ENCODE measurements around the gene IL16. TPM values are rescaled to one million over a fixed set of nuclear protein-coding genes. Genes with fewer than 3 reads are reported as not detected.

IL16 gene
- total RNA-seq, 3 donors from 2014 or later: 11.1 to 40.5 (median 20.3) TPM

DNA sequence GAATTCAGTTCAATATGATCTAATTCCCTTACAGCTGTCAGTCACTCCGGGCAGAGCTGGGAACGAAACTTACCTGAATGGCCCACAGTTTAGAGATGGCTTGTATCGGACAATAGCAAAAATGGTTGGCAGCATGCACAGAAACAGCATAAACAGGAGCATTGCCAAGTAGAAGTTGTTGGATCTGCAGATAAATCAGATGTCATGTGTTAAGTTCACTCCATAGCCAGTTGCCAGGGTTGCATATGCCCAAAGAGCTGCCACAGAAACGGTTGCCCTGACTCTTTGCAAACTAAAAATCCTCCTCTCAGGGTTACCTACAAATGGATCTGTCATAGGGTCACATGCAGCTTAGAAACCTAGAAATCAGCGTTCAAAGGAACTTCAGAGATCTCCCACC, 142.6 kb downstream of the IL16 start:
- no peaks in the 10 kb centered on the region for H3K36me3 ChIP-seq
- H3K9me3 ChIP-seq: no peaks in the 10 kb centered on the region
- DNase-seq (ENCODE audit: low spot score in 2 of 2): no peak
- H3K4me3 ChIP-seq: no peak overlapping the region
- intact Hi-C loops (cut with DNase I; ENCODE audit: low total_unique reads): no loop called here
- H3K27ac ChIP-seq: peak overlapping the region; percentile 66 to 76
- no peaks in the 10 kb centered on the region for H3K27me3 ChIP-seq
- TF ChIP-seq POLR2AphosphoS5 (IDR thresholded peaks at IDR 0.05) (no peak), POLR2A (IDR thresholded peaks at IDR 0.05) (no peak)
- TF ChIP-seq, protein P1, sequence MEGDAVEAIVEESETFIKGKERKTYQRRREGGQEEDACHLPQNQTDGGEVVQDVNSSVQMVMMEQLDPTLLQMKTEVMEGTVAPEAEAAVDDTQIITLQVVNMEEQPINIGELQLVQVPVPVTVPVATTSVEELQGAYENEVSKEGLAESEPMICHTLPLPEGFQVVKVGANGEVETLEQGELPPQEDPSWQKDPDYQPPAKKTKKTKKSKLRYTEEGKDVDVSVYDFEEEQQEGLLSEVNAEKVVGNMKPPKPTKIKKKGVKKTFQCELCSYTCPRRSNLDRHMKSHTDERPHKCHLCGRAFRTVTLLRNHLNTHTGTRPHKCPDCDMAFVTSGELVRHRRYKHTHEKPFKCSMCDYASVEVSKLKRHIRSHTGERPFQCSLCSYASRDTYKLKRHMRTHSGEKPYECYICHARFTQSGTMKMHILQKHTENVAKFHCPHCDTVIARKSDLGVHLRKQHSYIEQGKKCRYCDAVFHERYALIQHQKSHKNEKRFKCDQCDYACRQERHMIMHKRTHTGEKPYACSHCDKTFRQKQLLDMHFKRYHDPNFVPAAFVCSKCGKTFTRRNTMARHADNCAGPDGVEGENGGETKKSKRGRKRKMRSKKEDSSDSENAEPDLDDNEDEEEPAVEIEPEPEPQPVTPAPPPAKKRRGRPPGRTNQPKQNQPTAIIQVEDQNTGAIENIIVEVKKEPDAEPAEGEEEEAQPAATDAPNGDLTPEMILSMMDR (IDR thresholded peaks at IDR 0.05): no peak
- peaks cover 0 to 15% of the 10 kb centered on the region in 2 donors for H3K4me1 ChIP-seq

DNA sequence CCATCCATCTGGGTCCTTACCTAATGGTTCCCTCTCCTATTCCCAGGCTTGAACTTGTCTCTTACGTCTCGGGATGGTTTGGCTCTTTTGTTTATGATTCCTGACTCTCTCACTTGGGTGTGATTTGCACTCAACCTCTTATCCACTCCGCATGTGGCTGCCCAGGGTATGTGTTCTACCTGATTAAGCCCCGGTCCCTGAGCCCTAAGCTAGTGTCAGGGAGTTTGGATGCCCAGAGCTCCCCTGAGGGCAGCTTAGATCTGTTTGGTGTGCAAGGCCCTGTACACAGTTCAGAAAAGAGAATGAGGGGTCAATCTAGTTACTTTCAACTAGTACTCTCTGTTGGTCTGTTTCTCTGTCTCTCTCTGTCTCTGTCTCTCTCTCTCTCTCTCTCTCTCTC, 143.2 kb downstream of the IL16 start:
- peaks cover 0 to 15% of the 10 kb centered on the region in 2 donors for H3K4me1 ChIP-seq
- no peak for DNase-seq (ENCODE audit: low spot score in 2 of 2)
- H3K27ac ChIP-seq: peak overlapping the region in 1 of 2 donors; percentile 76
- no peaks in the 10 kb centered on the region for H3K27me3 ChIP-seq
- no peak overlapping the region for H3K4me3 ChIP-seq
- intact Hi-C loops (cut with DNase I; ENCODE audit: low total_unique reads): no loop called here
- no peaks in the 10 kb centered on the region for H3K9me3 ChIP-seq
- TF ChIP-seq, protein P1 (IDR thresholded peaks at IDR 0.05): no peak
- TF ChIP-seq POLR2AphosphoS5 (IDR thresholded peaks at IDR 0.05) (no peak), POLR2A (IDR thresholded peaks at IDR 0.05) (no peak)
- no peaks in the 10 kb centered on the region for H3K36me3 ChIP-seq

DNA sequence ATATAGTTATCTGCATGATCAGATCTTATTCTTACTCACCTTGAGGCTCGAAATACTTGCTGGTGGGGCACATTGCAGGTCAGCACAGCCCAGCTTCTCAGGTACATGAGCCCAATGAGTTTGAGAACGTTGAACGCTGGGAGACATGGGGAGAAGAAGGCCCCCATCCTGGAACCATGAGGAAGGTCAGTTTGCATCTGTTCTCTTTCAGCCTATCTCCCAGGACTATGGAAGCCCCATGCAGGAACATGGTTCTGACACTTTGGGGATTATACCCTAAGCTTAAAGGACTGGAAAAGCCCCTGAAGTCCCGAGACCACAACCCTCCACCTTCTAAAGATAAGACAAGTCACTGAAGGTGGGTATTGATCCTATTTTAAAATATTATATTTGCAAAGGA, 144.7 kb downstream of the IL16 start:
- intact Hi-C loops (cut with DNase I; ENCODE audit: low total_unique reads): no loop called here
- Histone ChIP-seq H3K9me3 (no peaks in the 10 kb centered on the region), H3K36me3 (no peaks in the 10 kb centered on the region), H3K27me3 (no peaks in the 10 kb centered on the region), H3K4me3 (no peak overlapping the region), H3K27ac (no peak overlapping the region), H3K4me1 (peaks cover 0 to 15% of the 10 kb centered on the region in 2 donors)
- DNase-seq (ENCODE audit: low spot score in 2 of 2): no peak
- TF ChIP-seq, protein P1 (IDR thresholded peaks at IDR 0.05): no peak
- TF ChIP-seq POLR2A (IDR thresholded peaks at IDR 0.05): no peak
- TF ChIP-seq POLR2AphosphoS5 (IDR thresholded peaks at IDR 0.05): no peak

DNA sequence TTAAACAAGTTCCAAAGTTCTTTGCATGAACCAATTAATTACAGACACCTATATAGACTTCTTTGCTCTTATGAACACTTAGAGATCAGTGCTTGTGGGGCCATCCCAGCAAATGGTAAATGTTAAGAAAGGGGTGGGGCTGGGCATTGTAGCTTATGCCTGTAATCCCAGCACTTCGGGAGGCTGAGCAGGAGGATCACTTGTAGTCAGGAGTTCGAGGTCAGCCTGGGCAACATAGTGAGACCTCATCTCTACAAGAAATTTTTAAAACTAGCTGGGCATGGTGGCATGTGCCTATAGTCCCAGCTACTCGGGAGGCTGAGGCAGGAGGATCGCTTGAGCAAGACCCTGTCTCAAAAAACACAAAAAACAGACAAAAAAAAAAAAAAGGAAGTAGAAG, 146.7 kb downstream of the IL16 start:
- Histone ChIP-seq H3K27me3 (no peaks in the 10 kb centered on the region), H3K27ac (no peak overlapping the region), H3K9me3 (no peaks in the 10 kb centered on the region), H3K4me1 (peaks cover 0 to 5% of the 10 kb centered on the region in 2 donors), H3K4me3 (no peak overlapping the region), H3K36me3 (no peaks in the 10 kb centered on the region)
- intact Hi-C loops (cut with DNase I; ENCODE audit: low total_unique reads): no loop called here
- DNase-seq (ENCODE audit: low spot score in 2 of 2): no peak
- TF ChIP-seq, protein P1 (IDR thresholded peaks at IDR 0.05): no peak
- TF ChIP-seq POLR2A (IDR thresholded peaks at IDR 0.05): no peak
- no peak for TF ChIP-seq POLR2AphosphoS5 (IDR thresholded peaks at IDR 0.05)

DNA sequence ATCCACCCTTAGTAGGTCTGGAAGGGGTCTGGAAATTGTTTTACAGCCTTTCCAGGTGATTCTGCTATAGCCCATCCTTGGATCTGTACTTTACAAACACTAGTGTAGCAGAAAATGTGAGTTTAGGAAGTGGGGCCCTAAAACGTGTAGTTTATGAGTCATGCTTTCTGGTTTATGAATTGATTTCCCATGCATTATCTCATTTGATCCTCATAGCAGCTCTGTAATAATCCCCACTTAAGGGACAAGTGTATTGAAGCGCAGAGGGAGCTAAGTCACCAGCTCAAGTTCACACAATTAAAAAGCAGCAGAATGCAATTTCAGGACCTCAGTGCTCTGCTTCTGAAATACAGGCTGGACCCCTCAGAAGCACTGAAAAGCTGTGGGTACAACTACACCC, 149.9 kb downstream of the IL16 start:
- TF ChIP-seq, protein P1 (IDR thresholded peaks at IDR 0.05): no peak
- TF ChIP-seq POLR2AphosphoS5 (IDR thresholded peaks at IDR 0.05) (no peak), POLR2A (IDR thresholded peaks at IDR 0.05) (no peak)
- H3K9me3 ChIP-seq: no peaks in the 10 kb centered on the region
- no peaks in the 10 kb centered on the region for H3K4me1 ChIP-seq
- DNase-seq (ENCODE audit: low spot score in 2 of 2): no peak
- intact Hi-C loops (cut with DNase I; ENCODE audit: low total_unique reads): no loop called here
- H3K27ac ChIP-seq: no peak overlapping the region
- H3K36me3 ChIP-seq: no peaks in the 10 kb centered on the region
- no peak overlapping the region for H3K4me3 ChIP-seq
- H3K27me3 ChIP-seq: no peaks in the 10 kb centered on the region

All from breast epithelium (tissue), 4 donors.